ENCODE data around the gene DHRS13. TPM values are rescaled to one million over a fixed set of nuclear protein-coding genes. Genes with fewer than 3 reads are reported as not detected.
"Not testable (repeated sequence)": the region's sequence is repeated elsewhere in the genome, so short reads cannot be mapped to it uniquely, and the experiment has no call there.

The DHRS13 gene
- total RNA-seq, 1 donor from 2014 or later, result 3.8 TPM

DNA sequence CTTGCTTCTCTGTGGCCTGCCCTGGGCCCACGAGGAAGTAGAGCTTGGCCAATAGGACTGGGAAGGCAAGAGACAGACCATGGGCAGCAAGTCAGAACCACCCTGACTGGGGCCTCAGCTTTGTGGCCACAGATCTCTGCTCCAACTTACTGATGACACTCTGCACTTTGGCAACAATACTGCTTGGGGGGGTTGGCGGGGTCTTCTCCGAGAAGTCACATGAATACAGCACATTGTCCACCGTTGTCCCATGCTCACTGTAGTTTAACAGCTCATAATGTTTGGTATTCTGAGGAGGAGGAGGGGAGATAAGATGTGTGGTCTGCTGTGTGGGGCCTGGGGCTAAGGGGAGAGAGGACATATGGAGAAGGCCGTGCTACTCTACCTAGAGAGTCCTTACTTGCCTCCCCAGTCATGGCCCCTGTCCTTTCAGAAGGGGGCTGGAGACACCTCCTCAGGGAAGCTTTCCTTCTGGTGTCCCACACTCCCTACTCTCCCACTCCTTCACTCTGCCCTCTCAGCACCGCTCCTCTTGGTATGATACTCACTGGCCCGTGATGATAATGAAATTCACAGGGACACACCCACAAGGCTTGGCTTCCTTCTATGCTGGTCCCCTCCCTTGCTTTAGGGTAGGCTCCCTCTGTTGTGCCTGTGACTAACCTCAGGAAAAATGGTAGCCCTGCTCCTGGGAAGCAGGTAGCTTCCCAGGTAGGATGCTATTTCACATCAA is 4.0 kb upstream of the DHRS13 start:
- ATAC-seq (no peak), DNase-seq (no peak)
- intact Hi-C loops (cut with micrococcal nuclease), result no loop called here

- intact Hi-C loops (cut with micrococcal nuclease), result no loop called here
- no peak for DNase-seq
- no peak for ATAC-seq
Observed at GRCh38 chr17:28906276-28906675, 3.4 kb upstream of the DHRS13 start.

DNA sequence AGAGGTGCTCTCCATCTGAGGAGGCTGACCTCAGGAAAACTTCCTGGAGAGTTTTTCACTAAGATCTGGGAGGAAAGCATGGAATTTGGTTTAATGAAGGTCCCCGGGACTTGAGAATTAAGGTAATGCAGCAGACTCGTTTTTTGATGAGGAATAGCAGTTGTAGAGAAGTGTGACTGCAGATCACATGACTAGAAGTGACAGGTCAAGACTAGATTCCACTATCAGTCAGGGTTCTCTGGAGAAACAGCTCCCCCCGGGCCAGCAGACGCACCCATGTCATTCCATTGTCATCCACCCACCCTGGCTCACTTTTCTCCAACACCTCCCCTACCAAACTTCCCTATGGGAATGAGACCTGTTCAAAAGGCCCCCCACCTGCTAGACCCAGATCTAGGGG is 1.9 kb upstream of the DHRS13 start:
- DNase-seq, result no peak
- intact Hi-C loops (cut with micrococcal nuclease), result no loop called here
- no peak for ATAC-seq

DNA sequence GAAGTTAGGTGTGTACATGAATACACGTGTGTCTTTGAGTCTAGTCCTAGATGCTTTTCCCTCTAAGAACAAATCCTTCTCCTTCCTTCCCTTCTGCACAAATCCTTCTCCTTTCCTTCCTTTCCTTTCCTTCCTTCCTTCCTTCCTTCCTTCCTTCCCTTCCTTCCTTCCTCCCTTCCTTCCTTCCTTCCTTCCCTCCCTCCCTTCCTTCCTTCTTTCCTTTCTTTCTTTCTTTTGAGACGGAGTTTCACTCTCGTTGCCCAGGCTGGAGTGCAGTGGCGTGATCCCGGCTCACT is 615 bp upstream of the DHRS13 start:
- ATAC-seq; DNase-seq; intact Hi-C loops (cut with micrococcal nuclease): not testable (repeated sequence)

- intact Hi-C loops (cut with micrococcal nuclease), result no loop called here
- peak; percentile 60 for ATAC-seq
Observed at GRCh38 chr17:28901866-28902818, 737 bp downstream of the DHRS13 start.

DNA sequence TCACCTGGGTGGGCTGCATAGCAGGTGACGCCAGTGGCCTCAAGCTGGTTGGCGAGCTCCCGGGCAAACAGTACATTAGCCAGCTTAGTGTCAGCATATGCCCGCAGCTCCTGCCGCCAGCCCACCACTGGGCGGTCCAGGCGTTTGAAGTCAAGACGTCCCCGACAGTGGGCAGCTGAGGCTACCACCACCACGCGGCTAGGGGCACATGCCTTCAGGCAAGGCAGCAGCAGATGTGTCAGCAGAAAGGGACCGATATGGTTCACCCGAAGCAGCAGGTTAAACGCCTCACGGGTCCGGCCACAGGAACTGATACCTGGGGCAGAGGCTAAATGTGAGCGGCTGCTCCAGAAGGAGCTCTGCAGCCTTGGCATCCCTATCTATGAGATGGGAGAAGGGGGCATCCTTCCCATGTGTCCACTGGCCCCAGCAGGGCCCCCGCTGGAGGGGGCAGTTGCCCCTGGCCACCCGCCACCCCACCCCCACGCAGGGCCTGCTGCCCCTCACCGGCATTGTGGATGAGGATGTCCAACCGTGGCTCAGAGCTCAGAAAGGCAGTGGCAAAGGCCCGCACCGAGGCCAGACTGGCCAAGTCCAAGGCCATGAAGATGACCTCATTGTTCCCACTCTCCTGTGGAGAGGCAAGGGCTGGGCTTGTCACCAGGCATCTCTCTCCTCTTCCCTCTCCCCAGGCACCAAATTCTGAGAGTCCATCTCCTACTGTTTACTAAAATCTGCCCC is 1.7 kb downstream of the DHRS13 start:
- intact Hi-C loops (cut with micrococcal nuclease), result no loop called here
- no peak for DNase-seq
- ATAC-seq, result no peak

More at GRCh38 chr17:28901866-28902818, 737 bp downstream of the DHRS13 start:
- no peak for DNase-seq

GRCh38 chr17:28899212-28899815 is 3.6 kb downstream of the DHRS13 start:
- intact Hi-C loops (cut with micrococcal nuclease), result no loop called here
- DNase-seq (no peak), ATAC-seq (no peak)

DNA sequence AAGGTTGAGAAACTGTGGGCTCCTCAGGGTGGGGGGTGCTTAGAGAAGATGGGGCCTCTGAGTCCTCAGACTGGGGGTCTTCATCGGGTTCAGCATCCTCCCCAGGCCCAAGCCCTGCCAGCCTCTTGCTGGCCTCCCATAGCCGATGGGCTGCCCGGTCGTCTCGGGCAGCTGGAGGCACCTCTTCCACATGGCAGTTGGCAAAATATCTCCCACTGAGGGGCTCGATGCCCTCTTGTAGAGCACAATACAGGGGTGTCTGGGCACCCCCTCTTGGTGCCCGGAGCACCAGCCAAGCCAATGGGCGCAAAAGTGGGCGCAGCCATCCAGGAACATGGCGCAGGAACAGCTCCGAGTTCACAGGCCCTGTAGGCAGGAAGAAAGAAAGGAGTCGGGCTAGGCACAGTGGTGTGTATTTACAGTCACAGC is 4.3 kb downstream of the DHRS13 start:
- no peak for DNase-seq
- intact Hi-C loops (cut with micrococcal nuclease), result no loop called here
- no peak for ATAC-seq

DNA sequence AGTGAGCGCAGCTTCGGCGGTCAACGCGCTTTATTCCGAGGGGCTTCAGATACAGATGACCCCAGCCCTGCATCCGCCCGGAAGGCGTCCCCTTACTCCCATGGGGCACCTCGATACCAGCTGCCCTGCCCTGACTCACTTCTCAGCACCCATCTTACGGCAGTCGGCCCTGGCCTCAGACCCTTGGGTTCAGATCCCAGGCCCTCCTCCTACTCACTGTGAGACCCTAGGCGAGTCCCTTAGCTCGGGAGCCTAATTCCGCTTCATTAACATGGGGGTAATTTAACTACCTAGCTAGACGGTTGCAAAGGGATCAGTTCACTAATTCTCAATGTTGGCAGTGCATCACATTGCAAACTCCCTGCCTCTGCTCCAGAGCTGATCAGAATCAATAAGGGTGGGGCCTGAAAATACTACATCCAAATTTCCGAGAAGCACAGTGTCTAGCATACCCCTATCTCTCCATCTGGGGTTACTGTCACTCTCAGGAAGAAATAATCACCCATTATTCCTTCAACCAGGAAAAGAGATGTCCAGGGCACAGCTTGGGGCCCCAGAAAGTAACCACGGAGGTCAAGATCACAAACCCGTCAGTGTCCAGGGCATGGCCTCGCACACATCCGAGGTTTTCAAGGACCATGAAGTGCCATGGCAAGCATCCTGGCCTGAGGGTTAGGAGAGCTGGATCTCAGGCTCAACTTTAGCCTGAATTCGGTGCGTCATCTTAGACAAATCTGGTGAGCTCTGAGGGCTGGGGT is 4.9 kb downstream of the DHRS13 start:
- intact Hi-C loops (cut with micrococcal nuclease), result no loop called here
- DNase-seq (no peak), ATAC-seq (peak; percentile 7)

DNA sequence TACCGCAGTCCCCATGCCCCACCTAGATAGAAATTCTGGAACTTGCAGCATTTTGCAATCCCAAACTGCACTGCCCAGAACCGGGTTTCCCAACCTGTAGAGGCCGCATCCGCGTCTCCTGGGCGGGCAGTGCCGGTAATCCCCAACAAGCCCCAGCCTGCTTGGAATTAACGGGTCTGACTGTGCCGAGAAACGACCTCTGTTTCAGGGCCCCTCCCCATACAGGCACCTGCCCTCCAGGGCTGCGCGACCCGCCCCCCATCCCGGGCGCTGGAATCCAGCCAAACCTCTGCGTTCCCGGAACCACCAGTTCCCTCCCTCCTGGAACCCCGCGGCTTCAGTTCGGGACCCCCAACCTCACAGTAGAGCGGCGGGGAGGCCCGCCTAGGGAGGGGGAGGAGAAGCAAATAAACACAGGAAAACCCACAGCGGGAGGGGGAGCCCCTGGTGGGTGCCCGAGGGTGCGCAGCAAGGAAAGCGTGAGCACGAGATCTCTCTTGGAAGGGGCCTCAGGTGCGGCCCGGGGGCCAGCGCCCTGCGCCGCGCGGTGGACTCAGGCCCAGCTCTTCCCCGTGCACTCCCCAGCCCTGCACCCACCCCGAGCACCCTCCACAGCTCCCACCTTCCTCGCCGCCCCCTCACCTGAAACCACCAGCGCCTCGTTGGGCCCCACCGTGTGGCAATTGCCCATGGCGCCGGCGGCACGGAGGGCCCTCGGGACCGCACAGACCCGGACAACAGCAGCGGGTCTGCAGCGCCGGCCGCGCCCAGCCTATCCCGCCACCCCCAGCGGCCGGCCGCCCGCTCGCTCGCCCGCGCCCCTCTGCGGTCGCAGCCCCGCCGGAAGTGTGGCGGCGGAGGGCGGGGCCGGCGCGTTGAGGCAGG is 5.8 kb downstream of the DHRS13 start, which contains the start of gene FLOT2:
Gene FLOT2, minus strand, starts transcription at position 850 of the 885 bp plus-strand sequence. Its CDS starts 159 bp downstream, at position 691.
- intact Hi-C loops (cut with micrococcal nuclease), result no loop called here
- ATAC-seq, result peak; percentile 90
- peak; percentile 79 for DNase-seq

DNA sequence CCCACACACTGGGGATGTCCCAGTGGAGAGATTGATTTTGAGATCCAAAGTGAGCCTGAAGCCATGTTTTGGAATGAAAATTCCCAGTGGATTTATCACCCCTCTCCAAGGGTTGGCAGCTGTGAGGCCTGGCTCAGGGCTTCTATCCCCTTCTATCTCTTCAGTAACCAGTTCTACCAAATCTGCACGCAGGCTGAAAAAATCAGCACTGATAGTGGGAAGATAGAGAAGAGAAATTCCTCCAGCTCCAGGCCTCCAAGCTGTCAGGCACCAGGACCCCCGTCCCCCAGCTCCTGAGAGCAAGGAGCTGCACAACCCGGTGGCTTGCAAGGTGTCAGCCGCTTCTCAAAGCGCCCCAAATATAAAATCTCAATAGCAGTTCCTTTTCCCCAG is 6.4 kb downstream of the DHRS13 start:
- intact Hi-C loops (cut with micrococcal nuclease), result no loop called here
- ATAC-seq (no peak), DNase-seq (no peak)

- ATAC-seq (no peak), DNase-seq (no peak)
- intact Hi-C loops (cut with micrococcal nuclease), result no loop called here
Observed at GRCh38 chr17:28895794-28896447, 7.0 kb downstream of the DHRS13 start.

GRCh38 chr17:28893248-28894183 is 9.4 kb downstream of the DHRS13 start:
- ATAC-seq; intact Hi-C loops (cut with micrococcal nuclease); DNase-seq: not testable (repeated sequence)

DNA sequence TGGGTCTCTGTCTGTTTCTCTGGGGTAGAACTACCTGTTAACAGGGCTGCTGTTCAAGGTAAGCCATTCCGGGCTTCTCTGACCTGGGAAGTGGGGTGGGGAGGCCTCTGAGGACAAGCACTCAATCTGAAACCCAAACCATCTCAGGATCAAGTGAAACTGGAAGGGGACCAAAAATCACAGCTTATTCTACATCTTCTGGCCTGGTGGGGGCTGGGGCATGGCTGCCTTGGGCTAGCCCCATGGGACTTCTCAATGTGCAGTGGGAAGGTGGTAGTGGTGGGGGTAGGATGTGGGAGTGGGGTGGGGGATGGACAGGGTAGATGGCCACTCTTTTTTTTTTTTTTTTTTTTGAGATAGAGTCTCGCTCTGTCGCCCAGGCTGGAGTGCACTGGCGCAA is 10.9 kb downstream of the DHRS13 start:
- no peak for ATAC-seq
- intact Hi-C loops (cut with micrococcal nuclease), result no loop called here

DNA sequence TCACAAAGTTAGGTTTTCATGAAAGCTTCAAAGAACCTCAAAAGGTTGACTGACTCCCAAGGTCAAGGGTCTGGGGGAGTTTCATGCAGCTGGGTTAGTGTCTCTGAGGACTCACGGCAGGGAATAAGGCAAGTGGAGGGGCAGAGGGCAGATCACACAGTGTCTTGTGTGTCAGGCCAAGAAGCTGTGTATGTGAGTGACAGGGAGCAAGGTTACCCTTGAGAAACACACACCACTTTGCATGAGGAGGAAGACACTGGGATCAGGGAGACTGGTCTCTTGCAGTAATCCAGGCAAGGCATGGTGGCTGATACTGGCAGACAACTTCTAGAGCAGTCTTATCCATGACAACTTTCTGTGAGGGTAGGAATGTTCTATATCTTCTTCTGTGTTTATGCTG is 11.7 kb downstream of the DHRS13 start:
- ATAC-seq (no peak), DNase-seq (no peak)
- intact Hi-C loops (cut with micrococcal nuclease), result no loop called here

More for the DNA sequence above, 10.9 kb downstream of the DHRS13 start:
- DNase-seq, result no peak

DNA sequence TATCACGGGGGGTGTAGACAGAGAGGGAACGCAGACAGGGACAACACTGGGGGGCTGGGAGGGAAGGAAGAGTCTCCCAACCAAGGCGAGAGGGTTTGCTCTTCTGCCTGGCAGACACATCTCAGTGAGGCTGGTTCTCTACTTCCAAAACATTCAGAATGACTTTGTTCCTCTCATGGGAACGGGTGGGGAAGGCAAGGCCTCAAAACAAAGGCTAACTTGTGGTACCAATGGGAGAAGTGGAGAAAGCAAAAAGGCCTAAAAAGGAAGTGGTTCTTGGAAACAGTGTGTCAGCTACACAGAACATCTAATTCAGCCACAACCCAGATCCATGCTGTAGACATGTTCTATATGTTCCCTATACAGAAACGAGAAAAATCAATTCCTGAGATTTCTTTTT is 12.9 kb downstream of the DHRS13 start:
- intact Hi-C loops (cut with micrococcal nuclease), result no loop called here
- ATAC-seq (peak; percentile 12), DNase-seq (no peak)
